HG02870 (cell line): ENCODE results near the gene STOX1.
"Not testable (repeated sequence)": the region's sequence is repeated elsewhere in the genome, so short reads cannot be mapped to it uniquely, and the experiment has no call there.

Experiments
- ATAC-seq: cut with Tn5 transposase; IDR thresholded peaks from one replicate; pipeline ENCODE4 v1.9.1; 2021; ENCODE audit warnings: mild to moderate bottlenecking, moderate library complexity; ENCODE audit not compliant: unreplicated experiment

Gene STOX1

DNA sequence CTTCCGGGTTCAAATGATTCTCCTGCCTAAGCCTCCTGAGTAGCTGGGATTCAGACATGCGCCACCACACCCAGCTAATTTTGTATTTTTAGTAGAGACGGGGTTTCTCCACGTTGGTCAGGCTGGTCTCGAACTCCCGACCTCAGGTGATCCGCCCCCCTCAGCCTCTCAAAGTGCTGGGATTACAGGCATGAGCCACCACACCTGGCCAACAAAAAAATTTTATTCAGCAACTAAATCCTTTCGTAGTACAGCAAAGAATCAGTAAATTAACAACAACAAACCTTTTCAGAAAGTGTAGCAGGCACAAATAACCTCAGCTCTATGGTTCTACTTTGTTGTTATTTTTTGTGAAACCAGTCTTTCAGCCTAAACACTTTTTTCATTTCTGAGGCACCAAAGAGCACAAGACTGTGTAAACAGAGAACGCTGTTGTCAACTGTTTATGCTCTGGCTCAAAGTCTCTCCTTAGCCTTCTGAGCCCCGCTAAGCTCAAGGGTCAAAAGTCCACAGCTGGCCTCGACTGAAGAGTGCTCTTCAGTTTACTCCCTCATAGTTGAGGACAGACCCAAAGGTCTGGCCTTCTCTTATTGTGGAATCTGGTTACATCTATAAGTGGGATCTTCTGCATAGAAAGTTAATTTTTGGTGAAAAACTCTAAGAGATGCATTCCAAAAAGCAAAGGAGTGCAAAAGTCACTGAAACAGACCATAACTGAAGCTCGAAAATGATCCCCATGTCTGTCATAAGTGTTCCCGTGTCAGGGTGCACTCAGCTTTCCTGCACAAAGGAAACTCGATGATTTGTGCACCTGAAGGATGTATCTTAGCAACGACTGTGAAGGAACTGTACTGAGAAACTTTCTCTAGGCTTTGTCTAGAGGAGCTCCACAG lies 49.2 kb downstream of the STOX1 start:
- no peak for ATAC-seq

DNA sequence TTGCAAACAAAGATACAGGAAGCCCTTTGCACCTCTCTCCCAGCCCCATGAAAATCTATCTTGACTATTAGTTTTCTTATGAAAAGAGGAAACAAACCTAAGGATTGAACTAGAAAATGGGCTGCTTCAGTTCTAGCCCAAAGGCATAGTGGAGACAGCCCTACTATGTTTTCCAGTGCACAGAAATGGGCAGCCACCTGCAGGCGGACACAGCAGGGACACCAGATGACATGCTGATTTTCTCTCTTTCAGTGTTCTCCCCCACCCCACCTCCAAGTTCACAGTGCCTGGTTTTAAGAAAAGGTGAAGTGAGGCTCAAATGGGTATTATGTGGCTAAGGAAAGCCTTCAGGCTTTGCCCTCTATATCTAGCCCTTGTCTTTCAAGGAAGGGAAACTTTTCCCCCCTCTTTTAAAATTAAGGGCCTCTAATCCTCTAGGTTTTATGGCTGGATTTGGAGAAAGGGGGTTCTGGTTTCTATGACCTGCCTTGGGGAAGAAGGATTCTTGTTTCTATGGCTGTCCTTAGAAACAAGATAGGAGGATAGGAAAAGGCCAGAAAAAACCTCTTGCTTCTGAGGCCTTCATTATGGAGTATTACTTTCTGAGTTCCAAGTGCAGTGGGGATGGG lies 50.3 kb downstream of the STOX1 start:
- ATAC-seq, result no peak

DNA sequence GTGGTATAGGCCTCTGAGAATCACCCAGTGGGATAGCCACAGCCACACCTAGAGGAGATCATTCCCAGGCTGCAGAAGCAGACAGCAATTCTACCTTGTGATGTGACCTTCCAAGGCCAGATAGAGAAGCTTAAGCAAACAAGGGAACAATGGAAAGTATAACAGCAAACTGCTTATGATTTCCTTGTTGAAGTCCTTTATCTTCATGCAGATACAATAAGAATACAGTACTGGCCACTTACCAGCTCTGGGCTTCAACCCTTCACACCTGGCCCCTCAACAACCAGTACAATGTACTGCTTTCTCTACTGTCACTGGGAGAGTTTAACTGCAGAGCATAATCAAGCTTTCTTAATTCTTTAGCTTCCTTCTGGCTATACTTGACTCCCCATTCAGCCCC lies 51.2 kb downstream of the STOX1 start:
- no peak for ATAC-seq

DNA sequence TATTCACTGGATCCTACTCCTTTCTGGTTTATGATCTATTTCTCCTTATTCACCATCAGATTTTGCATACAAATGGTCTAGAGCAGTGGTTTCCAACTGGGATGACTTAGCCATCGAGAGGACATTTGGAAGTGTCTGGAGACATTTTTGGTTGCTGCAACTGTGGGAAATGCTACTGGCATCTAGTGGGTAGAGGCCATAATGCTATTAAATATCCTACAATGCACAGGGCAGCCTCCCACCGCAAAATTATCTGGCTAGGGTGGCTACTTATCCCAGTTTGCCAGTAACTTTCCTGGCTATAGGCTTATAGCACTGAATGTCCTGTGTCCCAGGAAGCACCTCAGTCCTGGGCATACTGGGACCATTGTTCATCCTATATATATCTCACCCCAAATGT lies 52.3 kb downstream of the STOX1 start:
- ATAC-seq, result no peak

DNA sequence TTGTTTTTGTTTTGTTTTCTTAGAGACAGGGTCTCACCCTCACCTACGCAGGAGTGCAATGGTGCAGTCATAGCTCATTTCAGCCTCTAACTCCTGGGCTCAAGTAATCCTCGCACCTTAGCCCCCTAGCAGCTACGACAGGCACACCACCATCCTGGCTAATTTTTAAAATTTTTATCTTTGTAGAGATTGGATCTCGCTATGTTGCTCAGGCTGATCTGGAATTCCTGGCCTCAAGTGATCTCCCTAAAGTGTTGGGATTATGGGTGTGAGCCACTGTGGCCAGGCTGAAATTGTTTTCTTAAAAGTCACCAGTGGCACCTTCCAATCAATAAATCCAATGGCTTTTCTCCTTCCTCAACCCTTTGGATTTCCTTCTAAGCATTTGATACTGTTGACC lies 52.9 kb downstream of the STOX1 start:
- no peak for ATAC-seq

DNA sequence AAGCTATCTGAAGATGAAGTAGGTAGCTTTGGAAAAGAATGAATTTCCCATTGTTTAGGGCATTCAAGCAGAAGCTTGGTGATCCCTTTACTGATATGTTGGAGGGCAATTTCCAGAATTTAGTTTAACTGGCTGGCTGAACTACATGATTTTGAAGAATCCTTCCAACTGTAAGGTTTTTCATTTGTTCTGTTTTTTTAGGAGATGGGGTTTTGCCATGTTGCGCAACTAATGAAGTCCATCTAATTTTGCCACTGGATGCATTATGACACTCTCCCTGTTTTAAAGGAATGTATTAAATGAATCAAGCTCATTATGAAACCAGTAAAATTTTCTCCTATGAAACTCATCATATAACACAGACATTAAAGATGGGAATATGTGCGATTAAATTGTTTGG lies 67.7 kb downstream of the STOX1 start:
- ATAC-seq, result no peak

DNA sequence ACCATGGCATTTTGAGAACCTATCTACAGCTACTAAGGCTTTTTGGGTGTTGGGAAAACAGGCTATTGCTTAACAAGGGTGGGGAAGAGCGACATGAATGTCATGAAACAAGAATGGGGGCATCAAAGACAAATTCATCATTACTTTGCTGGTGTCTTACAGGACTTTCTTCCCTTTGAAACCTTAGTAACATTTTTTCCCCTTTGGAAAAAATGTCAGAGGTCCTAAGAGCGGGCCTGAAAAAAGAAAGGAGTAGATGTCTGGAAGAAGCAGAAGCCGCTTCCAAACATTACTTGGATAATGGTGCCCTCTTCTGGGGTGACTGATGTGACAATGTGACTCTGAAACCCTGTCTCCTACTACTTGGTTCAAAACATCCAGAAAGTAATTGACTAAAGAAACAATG lies 70.0 kb downstream of the STOX1 start:
- no peak for ATAC-seq

DNA sequence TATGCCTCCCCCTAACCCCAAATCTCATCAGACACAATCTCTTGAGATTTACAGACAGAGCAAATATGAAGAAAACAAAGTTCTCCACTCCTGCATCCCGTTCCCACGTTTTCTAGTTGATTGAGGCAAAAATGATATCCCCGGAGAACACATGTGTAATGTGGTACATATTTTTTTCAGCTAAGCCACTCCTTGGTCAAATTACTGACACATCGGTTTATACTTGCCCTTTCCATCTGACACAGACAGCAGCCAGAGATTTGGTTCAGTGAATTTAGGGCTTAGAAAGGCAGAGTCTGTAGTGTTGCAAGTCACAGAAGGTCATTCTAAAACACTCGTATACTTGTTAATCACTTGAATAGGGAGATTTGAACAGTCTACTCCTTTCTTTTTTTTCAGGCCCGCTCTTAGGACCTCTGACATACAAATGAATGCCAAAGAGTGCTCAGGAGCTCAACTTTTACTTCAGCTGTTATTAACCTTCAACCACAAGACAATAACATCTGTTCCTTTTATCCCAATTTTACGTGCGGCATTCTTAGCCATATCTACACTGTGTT lies 71.9 kb downstream of the STOX1 start:
- ATAC-seq, result no peak

DNA sequence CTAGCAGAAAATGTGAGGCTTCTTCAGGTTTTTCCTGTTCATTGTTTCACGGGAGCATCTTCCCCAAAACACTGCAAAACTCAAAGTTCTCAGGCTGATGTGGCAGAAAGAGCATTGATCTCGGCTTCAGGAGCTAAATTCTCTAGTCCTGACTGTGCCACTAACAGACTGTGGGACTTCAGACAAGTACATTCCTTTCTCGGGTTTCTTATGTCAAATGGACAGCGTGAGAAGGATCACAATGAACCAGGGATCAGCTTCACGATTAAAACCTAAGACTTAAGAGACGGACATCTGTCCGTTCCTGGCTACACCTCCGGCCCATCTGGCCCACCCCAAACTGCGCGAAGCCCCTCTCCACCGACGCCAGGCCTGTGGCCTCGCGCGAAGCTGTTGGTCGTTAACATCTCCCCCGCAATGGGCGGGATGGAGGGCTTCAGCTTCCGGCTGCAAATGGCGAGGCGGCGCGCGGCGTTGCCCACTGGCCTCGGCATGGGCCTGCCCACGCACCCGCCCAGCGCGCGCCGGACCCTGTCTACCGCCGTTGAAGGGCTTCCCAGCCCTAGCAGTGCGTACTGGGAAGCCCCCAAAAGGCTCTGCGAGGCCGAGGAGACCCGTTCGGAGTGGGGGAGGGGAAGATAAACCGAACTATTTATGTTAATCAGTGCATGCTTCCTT lies 73.2 kb downstream of the STOX1 start:
- no peak for ATAC-seq

DNA sequence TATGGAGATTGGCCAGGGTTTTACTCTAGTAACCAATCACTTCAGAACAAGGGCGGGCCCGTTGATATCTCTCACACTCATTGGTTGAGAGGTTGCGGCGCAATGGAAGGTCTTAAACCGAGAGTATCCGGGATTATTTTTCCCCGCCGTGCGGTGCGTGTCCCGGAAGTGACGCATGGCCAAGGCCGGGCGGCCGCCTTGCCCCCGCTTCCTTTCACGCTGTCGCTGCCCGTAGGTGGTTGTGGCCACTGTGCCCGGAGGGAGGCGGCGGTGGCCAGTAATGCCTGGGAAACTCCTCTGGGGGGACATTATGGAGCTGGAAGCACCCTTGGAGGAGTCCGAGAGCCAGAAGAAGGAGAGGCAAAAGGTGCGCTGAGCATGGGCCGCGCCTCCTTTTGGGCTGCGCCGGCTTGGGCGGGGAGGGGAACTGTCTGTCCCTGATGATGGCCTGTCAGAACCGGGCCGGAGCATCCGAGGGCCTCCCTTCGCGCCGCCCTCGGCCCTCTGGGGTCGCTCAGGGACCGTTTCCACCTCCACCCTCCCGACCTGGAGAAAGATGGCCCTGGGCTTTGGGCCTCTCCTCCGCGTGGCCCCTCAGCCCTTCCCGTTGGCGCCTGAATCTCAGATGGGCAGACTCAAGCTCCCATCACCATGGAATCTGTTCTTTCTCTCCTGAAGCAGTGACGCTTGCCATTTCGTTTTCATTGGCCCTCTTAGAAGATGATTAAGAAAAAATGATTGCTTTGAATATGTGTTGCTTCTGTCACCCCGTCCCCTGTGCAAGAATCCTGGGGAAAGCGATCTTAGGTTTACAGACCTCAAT lies 74.0 kb downstream of the STOX1 start, which contains the start of gene DDX50:
TSS of gene DDX50 (plus strand) at position 211 of the 823 bp plus-strand sequence. CDS start at position 281, 70 bp downstream.
- ATAC-seq, result peak; percentile 97

DNA sequence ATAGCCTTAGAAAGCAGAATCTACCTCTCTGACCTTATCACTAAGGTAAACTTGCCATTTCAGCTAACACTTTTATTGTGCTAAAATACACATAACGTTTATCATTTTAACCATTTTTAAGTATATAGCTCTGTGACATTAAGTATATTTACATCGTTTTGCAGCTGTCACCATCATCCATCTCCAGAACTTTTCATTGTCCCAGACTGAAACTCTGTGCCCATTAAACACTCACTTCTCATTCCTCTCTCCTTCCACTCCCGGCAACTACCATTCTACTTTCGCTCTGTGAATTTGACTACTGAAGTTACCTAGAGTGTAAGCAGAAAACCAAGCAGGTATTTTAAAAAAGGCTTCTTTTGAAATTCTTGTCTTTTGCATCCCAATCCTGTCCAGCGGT lies 75.1 kb downstream of the STOX1 start:
- ATAC-seq, result no peak

DNA sequence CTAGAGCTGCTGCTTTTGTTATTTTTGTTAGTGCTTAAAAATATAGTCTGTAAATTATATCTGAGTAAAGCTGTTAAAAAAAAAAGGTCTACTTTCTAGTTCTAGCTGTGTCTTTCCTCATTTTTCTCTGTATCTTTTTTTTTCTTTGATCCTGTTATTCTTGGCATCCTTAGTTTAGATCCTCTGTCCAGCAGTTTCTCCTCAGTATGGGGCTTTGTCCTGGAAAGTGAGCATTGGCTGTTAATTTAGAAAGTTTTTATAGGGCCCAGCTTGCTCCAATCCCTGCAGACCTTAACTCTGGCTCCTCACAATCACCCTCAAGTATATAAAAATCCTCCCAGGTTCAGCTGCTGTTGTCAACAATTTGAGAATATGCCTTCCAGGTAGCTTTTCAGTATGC lies 97.3 kb downstream of the STOX1 start:
- no peak for ATAC-seq

DNA sequence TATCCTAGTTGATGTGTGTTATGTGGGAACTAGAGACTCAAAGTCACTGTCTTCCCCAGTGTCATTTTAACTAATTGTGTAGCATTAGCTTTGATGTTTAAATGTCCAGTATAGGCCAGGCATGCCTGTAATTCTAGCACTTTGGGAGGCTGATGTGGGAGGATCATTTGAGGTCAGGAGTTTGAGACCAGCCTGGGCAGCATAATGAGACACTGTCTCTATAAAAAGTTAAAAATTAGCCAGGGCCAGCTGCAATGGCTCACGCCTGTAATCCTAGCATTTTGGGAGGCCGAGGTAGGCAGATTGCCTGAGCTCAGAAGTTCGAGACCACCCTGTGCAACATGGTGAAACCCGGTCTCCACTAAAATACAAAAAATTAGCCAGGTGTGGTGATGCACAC lies 98.2 kb downstream of the STOX1 start:
- no peak for ATAC-seq

DNA sequence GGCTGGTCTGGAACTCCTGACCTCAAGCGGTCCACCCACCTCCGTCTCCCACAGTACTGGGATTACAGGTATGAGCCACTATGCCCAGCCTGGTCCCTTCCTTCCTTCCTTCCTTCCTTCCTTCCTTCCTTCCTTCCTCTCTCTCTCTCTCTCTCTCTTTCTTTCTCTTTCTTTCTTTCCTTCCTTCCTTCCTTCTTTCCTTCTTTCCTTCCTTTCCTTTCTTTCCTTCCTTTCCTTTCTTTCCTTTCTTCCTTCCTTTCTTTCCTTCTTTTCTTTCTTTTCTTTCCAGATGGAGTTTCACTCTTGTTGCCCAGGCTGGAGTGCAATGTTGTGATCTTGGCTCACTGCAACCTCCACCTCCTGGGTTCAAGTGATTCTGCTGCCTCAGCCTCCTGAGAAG lies 101.8 kb downstream of the STOX1 start:
- ATAC-seq, result not testable (repeated sequence)

DNA sequence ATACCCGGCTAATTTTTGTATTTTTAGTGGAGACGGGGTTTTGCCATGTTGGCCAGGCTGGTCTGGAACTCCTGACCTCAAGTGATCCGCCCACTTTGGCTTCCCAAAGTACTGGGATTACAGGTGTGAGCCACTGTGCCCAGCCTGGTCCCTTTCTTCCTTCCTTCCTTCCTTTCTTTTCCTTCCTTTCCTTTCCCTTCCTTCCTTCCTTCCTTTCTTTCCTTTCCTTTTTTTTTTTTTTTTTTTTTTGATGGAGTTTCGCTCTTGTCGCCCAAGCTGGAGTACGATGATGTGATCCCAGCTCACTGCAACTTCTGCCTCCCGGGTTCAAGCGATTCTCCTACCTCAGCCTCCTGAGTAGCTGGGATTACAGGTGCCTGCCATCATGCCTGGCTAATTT lies 102.6 kb downstream of the STOX1 start:
- not testable (repeated sequence) for ATAC-seq

DNA sequence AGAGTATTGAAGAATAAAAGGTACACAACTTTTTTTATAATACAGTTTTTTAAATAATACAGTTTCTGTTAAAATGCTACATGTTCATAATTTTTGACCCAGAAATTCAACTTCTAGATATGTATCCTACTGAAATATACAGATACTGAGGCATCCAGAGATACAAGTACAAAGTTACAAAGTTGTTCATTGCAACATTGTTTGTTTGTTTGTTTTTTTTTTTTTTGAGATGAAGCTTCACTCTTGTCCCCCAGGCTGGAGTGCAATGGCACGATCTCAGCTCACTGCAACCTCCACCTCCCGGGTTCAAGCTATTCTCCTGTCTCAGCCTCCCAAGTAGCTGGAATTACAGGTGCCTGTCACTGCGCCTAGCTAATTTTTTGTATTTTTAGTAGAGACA lies 105.5 kb downstream of the STOX1 start:
- not testable (repeated sequence) for ATAC-seq

DNA sequence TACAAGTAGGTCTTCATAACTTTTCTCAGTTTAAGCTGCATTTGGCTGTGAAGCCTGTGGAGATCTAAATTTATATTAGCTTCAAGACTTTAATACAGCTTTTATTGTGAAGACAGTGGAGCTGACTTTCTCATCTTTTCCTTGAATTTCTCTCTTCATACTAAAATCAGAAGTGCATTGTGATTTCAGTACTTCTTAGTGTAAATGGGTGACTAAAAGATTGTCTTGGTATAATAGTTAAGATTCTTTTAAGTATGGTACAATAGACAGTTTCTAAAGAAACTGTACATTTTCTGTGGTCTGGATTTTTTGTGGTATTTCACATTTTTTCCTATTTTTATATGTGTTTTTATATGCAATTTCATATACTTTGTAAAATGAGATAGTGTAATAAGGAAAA lies 107.7 kb downstream of the STOX1 start:
- ATAC-seq, result no peak

DNA sequence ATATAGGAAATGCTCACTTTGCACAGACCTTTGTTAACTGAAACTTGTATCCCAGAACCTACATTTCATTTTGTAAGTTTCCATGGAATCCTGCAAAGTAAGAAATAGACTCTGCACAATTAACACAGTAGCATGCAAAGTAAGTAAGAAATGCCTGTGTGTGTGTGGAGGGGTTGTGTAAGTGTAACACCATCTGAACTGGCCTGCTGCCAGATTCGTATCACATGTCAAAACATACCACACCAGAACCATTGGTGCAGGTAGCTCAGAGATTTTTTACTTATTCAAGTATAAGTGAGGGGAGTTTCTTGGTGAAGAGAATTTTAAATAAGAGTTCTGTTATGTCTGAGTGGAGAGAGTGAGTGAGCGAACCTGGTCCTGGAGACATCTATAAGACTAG lies 110.8 kb downstream of the STOX1 start:
- ATAC-seq, result no peak

DNA sequence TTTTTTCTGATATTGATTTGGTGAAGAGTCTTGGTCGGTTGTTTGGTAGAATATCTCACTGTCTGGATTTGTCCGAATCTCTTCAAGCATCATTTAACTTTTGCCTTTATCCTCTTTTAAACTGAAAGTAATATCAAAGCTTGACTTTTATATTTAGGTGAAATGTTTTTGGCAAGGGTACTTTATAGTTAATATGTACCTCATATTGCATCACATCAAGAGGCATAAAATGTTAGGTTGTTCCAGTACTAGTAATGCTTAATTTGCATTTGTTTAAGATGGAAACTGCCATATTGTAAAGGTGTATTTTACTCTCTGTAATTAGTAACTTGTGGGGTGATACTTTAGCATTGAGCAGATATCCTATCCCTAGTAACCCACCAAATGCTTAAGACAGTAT lies 111.6 kb downstream of the STOX1 start:
- no peak for ATAC-seq

DNA sequence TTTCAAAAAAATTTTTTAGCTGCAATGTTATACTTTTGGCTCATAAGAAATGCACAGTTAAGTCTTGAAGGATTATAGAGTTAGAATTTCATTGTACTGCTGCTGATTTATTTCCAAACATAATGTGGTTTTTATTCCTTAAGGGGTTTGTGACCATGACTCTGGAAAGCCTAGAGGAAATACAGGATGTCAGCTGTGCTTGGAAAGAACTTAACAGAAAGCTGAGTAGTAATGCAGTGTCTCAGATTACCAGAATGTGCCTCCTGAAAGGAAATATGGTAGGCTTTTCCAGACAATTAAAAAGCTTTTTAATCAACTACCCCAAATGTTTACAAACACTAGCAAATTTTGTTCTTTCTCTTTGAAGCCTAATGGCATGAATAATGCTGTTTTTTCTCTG lies 113.6 kb downstream of the STOX1 start:
- ATAC-seq, result not testable (repeated sequence)
